ENCODE data around the gene DUSP15.
"Not testable (repeated sequence)": the region's sequence is repeated elsewhere in the genome, so short reads cannot be mapped to it uniquely, and the experiment has no call there.

The DUSP15 gene, protein sequence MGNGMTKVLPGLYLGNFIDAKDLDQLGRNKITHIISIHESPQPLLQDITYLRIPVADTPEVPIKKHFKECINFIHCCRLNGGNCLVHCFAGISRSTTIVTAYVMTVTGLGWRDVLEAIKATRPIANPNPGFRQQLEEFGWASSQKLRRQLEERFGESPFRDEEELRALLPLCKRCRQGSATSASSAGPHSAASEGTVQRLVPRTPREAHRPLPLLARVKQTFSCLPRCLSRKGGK

DNA sequence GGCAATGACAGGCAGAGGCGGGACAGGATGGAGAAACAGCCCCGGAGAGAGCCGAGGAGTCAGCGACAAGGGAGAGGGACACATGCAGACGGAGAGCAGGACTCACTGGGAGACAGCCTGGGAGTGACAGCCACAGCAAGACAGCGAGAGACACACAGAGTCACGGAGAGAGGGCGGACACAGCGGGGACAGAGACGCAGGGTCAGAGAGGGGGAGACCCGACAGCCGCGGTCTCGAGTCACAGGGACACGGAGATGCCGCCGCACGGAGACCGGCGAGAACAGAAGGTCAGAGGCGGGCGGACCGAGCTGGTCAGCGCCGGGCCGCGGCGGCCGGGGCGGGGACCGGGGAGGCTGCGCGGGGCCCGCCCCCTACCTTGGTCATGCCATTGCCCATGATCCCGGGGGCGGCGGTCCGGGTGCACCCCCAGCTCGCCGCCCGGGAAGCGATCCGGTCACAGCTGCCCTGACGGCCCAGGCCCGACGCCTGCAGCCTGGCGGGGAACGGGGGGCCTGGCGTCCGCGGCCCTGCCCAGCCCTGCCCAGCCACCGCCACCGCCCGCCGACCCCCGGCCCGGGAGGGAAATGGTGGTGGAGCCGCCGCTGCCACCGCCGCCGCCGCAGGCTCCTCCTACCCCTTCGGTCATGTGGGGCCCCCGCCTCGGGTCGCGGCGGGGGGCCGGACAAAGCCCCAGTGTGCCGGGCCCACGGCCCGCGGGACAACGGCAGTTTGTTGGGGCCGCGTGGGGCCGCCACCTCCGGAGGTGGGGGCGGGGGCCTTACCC is at the start of gene DUSP15, which contains the start of gene TTLL9:
TSS of gene DUSP15 (minus strand) at position 586 of the 784 bp plus-strand sequence. CDS start at position 396, 190 bp downstream.
TSS of gene TTLL9 (plus strand) at position 693 of the 784 bp plus-strand sequence. CDS start 493 bp downstream, outside the sequence.
- no peak for FAIRE-seq

DNA sequence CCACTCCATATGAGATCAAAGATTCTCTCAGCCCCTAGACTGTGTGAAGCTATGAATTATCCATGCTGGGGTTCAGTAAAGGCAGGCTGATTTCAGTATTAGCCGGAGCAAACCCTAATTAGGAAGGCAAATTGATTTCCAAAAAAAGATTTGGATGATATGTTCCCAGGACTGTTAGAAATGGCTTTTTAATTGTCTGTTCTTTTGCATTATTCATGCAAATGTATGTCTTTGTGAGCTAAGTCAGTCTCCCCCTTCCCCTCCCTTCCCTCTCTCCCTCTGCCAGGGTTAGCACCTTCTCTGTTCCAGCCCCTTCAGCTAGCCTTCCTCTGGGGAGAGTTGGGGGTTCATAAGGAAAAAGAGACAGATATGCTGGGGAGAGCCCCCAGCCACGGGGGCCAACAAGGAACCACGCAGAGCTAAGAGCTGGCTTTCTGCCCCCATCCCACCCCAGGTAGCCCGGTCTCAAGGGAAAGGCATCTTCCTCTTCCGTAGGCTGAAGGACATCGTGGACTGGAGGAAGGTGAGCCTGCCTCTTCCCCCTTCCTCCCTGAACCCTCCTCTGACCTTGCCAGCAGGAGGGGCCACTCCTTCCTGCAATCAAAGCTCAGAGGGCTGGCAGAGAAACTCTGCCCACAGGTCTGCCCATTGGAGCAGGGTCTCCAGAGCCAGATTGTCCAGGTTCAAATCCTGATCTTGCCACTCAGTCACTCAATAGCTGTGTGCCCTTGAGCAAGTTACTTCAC is 49.3 kb upstream of the DUSP15 start:
- FAIRE-seq = no peak

DNA sequence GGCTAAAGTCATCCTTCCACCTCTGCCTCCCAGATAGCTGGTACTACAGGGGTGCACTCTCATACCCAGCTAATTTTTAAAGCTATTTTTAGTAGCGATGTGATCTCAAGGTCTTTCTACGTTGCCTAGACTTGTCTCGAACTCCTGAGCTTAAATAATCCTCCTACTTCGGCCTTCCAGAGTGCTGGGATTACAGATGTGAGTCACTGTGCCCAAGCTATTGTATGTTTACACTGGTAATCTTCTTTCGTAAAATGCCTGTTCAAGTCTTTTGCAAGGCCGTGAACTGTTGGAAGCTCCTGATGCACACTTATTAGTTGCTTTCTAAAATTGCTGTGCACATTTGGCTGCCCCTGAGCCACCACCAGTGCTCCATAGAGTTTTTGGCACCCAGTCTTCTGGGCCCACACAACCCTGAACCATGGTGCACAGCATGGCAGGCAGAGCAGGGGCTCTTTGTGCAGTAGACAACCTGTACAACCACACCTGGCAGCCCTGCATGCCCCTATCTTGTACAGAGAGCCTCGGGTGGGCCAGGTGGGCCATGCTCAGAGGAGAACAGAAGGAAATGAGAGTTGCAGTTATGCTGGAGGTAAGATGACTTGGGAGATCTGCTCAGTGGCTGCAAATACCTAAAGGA is 48.3 kb upstream of the DUSP15 start:
- no peak for FAIRE-seq

DNA sequence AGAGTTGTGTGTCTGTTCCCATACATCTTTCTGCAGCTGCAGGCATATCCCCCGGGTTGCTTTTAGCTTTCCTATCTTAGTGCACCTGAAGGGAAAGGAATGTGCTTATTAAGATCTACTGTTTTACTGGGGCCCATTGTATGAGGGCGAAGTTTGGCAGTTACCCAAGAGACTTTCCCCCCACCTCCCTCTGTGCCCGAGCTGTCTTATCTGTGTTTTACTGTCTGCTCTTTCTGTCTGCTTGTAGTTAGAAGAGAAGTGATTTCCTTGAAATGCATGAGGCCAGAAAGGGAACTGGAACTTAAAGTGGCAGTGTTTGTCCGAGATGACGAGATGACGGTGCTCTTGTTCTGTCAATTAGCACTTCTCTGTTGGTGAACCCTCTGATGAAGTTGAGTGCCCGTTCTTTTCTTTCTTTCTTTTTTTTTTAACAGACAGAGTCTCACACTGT is 47.7 kb upstream of the DUSP15 start:
- FAIRE-seq = not testable (repeated sequence)

DNA sequence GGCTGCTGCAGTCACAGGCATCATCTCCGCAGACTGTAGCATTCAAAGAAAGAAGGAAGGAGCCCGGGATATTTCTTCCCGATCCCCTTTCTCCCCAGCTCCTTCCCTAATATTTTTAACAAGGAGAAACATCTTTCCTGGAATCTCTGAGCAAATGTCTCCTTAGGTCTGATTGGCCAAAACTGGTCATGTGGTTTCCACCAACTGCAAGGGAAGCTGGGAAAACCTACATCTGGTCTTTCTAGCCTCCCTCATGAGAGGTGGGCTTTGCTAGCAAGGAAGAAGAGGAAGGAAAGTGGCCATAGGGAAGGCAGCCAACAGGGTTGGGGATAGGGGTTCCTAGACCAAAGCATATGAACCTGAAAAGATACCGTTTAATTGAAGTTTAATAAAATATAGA is 46.4 kb upstream of the DUSP15 start:
- FAIRE-seq = no peak

DNA sequence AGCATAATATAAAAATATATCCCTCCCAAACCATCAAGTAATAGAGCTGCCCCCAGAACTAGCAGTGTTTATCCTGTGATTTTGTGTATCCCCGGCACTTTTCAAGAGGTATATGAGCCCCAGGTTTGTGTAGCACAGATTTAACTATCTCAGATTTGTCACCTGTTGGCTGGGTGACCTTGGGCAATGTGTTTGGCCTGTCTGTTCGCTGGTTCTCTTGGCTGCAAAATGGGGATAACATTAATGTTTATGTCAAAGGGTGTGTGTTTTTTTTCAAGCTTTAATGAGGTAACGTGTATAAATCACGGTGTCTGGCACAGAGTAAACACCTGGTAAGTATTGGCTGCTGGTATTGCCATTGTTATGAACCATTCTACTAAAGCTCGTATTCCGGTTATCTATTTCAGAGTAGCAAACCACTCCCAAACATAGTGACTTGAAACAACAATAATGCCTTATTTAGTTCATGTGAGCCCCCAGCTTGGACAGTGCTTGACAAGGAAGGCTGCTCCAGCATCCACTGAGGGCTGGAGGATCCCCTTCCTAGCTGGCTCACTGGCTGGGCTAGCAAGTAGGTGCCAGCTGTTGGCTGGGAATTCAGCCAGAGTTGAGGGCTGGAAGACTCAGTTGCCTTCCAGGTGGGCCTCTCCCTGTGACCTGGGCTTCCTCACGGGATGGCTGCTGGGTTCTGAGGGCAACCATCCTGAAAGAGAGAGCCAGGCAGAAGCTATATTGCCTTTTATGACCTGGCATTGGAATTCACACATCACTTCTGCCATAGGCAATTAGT is 45.4 kb upstream of the DUSP15 start:
- FAIRE-seq = no peak

DNA sequence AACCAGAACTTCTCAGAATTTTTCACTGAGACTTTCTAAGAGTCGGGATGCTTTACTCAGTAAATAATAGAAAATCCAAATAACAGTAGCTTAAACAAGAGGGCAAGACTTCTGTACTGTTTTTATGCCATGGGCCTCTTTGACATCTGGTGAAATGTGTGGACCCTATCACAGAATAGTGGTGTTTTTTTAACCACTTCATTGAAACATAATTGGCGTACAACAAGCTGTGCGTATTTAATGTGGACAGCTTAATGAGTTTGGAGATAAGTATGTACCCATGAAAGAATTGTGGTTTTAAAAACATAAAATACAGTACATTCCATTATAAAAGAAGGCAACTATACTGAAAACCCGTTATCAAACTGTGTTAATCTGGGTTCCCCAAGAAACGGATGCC is 43.8 kb upstream of the DUSP15 start:
- no peak for FAIRE-seq

DNA sequence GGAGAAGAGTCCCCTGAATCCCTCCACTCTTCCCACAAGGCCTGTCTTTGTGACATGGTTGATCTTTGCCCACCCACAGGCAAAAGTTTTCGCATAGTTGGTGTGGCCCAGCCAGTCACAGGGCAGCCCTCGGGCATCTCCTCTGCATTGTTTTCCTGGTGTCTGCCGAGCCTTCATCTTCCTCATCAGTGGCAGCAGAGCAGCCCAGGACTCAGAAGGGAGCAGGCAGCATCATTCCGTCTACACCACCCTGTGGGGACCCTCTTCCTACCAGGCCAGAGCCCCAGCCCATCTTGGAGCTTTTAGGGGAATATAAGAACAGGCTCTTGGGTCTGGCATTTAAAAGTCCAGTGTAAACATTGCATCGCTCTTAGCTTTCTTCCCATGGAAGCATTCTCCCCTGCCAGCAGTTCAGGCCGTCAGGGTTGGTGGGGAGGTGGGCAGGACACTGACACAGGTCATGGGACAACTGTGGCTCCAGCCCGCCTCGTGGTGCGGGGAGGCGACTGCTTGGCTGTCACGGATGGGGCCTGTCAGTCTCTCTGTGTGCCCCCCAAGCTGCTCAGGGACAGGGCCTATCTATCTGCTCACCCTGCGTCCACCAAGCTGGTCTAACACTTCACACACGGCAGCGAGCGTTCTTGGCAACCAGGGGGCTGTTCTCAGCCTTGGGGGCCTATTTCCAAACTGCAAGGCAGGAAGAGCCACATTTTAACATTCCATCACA is 43.3 kb upstream of the DUSP15 start:
- FAIRE-seq = no peak

DNA sequence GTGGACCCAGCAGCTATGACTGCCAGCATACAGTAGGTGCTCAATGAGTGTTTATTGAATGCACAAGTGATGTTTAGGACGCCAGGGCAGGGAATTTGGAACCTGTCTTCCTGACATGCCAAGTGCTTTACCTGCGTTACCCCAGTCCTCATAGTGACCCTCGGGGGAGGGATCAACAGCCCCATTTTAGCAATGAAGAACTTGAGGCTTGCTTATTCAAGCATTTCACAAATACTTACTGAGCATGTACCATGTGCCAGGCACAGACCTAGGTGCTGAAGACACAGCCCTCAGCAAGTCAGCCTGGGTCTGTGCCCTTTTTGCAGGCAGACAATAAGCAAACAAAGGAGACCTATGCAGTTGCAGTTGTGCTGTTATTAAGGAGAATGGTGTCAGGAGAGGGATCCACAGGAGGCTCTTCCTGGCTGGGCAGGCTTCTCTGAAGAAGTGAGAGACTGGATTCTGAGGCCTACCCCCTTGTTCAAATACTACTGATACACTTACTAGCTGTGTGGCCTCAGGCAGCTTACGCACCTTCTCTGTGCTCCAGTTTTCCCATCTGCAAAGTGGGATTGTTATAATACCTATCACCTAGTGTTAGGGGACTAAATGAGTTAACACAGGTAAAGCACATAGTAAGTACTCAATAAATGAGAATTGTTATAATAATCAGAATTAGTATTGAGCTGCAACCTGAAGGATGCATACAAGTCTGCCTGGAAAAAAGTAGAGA is 39.9 kb upstream of the DUSP15 start:
- FAIRE-seq = no peak

DNA sequence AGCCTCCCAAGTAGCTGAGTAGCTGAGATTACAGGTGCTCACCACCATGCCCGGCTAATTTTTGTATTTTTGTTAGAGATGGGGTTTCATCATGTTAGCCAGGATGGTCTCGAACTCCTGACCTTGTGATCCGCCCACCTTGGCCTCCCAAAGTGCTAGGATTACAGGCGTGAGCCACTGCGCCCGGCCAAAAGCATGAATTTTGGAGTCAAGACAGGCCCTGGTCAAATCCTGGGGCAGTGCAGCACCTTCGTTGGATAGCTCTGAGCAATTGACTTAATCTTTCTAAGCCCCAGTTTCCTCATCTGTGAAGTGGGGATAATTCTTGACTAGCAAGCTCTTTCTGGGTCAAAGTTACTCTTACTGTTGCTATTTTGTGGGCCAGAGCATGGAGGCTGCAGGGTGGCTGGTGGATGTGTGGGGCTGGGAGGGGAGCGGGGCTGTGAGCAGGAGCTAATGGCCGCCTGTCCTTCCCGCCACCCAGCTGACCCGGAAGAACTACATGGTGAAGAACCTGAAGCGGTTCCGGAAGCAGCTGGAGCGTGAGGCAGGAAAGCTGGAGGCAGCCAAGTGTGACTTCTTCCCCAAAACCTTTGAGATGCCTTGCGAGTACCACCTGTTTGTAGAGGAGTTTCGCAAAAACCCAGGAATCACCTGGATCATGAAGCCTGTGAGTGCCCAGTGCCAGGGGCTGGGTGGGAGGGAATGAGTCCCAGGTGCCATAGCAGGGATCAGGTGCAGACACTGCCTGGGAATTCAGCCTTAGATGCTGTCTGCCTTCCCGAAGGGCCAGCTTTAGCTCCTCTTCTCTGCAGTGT is 39.1 kb upstream of the DUSP15 start:
- FAIRE-seq = no peak

DNA sequence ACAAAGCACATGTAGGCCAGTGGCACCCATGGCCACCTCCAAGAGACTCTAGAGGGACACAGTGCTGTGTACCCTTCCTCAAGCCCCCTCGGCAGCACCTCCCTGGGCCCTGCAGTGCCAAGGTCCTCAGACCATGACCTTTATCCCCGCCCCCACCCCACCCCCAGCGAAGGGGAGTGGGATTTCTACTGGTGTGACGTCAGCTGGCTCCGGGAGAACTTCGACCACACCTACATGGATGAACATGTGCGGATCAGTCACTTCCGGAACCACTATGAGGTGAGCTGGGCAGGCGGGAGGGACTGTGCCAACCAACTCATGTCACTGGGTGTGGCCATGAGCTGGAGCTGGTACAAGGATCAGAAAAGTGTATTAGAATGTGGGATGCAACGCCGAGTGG is 38.1 kb upstream of the DUSP15 start:
- FAIRE-seq = no peak

DNA sequence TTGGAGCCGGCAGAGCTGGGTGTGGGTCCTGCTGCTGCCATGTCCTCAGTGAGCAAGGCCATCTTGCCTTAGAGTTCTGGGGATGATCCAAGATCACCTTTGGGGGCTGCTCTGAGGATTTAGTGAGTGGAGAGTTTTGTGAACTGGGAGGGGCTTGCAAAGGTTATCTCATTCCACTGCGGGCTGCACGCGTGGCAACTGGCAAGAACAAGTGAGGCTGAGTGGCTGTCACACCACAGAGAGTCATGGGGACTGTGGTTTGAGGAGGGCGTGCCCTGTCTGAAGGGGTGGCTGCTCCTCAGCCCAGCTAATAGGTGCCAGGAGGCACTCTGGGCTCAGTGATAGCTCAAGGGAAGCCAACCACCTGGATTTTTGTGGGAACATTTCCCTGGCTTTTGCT is 37.7 kb upstream of the DUSP15 start:
- FAIRE-seq = no peak

DNA sequence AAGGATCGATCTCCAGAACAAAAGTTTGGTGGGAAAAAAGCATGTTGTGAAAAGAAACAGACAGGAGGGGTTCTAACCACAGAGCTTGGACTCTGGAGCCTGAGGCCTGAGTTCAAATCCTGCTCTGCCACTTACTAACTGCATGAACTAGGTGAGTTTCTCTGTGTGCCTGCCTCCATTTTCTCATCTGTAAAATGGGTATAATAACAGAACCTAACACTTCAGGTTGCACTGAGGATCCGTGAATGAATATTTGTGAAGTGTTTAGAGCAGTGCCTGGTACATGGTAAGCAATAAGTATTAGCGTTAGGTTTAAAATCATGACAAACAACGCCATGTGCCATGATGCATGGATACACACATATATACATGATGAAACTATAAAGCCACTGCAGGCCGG is 36.7 kb upstream of the DUSP15 start:
- FAIRE-seq = no peak

DNA sequence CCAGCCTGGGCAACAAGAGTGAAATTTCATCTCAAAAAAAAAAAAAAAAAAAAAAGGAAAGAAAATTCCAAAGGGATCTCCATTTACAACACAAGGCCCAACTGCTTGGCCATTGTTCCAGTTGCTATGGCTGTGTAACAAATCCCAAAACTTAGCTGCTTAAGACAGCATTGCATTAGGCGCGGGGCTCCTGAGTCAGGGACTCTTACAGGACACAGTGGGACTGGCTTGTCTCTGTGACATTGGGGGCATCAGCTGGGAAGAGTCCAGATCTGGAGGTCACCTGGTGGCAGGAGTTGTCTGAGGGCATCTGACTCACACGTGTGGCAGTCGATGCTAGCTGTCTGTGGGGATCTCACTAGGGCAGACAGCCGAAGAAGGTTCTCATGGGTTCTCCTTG is 35.7 kb upstream of the DUSP15 start:
- no peak for FAIRE-seq

DNA sequence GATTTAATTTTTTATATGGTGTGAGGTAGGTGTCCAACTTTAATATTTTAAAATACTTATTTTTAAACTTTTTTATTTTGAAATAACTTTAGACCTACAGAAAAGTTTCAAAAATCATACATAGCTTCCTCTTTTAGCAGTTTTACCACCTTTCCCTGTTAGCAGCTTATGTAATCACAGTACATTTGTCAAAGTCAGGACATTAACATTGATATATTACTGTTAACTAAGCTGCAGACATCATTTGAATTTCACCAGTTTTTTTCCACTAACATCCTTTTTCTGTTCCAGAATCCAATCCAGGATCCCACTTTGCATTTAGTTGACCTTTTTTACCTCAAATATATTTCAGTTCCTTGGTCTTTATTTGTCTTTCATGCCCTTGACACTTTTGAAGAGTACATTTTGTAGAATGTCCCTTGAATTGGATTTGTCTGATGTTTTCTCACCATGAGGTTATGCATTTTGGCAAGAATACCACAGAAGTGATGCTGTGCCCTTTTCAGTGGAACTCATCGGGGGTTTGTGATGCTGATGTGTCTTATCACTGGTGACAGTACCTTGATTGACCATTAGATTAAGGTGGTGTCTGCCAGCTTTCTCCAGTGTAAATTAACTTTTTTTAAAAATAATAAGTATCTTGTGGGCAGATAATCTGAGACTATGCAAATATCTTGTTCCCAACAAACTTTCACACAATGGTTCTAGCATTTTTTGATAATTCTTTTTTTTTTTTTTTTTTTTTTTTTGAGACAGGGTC is 33.5 kb upstream of the DUSP15 start:
- FAIRE-seq = no peak

DNA sequence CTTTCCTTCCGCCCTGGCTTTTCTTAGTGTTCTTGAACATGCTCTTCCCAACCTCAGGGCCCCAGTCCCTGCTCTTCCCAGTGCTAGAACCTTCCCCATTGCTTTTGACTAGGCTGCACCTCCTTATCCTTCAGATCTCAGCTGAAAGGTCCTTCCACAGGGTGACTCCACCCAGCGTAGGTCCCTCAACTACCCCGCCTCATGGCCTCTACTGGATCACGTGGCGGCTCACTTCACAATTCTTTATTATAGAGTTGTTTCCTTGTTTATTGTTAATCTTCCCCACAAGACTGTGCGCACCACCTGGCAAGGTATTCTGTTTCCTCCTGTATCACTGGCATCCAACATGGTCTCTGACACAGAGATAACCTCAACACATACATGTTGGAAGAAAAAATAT is 31.3 kb upstream of the DUSP15 start:
- FAIRE-seq = no peak

DNA sequence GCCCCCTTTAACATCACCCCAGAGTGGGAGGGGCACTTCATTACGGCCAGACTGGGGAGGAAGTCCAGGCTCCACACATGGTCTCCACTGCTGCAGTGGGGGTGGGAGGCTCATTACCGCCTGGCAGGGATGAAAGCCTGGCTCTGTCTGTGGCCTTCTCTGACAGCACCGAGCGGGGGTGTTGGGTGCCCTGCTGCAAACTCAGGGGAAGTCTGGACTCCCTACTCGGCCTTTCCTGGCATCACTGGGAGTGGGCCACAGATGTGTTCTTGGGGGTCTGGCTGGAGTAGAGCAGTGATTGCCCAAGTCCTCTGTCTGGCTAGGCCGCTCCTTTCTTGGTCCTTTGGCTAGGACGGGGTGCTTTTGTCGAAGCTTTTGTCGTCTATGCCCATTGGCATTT is 27.2 kb upstream of the DUSP15 start:
- no peak for FAIRE-seq

DNA sequence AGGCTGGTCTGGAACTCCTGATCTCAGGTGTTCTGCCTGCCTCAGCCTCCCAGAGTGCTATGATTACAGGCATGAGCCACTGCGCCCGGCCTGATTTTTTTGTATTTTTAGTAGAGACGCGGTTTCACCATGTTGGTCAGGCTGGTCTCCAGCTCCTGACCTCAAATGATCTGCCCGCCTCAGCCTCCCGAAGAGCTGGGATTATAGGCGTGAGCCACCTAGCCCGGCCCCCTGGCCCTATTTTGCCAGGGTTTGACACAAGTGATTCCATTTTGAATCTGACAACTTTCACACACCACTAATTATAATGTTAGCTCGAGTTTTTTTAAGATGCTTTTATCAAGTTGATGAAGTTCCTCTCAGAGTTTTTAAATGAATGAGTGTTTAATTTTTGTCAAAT is 25.7 kb upstream of the DUSP15 start:
- no peak for FAIRE-seq

All from A204.1 (cell line).